GM19193 (cell line): Measurements from ENCODE around the gene DAZ3.
"Not testable (repeated sequence)": the region's sequence is repeated elsewhere in the genome, so short reads cannot be mapped to it uniquely, and the experiment has no call there.

ENCODE experiments used
- POLR2A ChIP-seq: IDR thresholded peaks from 4 replicates; pipeline ENCODE4 v1.6.1; 2011; ENCODE audit not compliant: insufficient read depth, insufficient read length; ENCODE audit errors: extremely low read depth

DAZ3 gene

GRCh38 chrY:24813293-24813692 lies at the start of gene DAZ3:
Gene DAZ3 (minus strand): TSS chrY:24813393. CDS start chrY:24813185, 208 bp downstream.
- not testable (repeated sequence) for TF ChIP-seq POLR2A

- not testable (repeated sequence) for TF ChIP-seq POLR2A
Observed at GRCh38 chrY:24833619-24834018, 20.4 kb upstream of the DAZ3 start, which contains the start of gene DAZ4. Gene DAZ4 (plus strand): TSS chrY:24833919. CDS start chrY:24834127, 208 bp downstream.
